ENCODE measurements around the gene CCSER2. TPM values are rescaled to one million over a fixed set of nuclear protein-coding genes. Genes with fewer than 3 reads are reported as not detected.
"Not testable (repeated sequence)": the region's sequence is repeated elsewhere in the genome, so short reads cannot be mapped to it uniquely, and the experiment has no call there.

CCSER2 gene
- polyA plus RNA-seq (ENCODE audit: insufficient read length) = 31.4 TPM
- long read RNA-seq, donor 1, full-length matches to known transcripts = 1 of 6 reads
- long read RNA-seq, donor 1, partial matches to known transcripts = 5 of 6 reads
- long read RNA-seq, donor 1, other reads (novel, unspliced or antisense) = 0 of 6 reads
- long read RNA-seq, donor 2 = 0 reads
- long read RNA-seq, donor 3 = 0 reads
- long read RNA-seq, donor 4 = 0 reads
- long read RNA-seq, donor 5, full-length matches to known transcripts = 2 of 7 reads
- long read RNA-seq, donor 5, partial matches to known transcripts = 5 of 7 reads
- long read RNA-seq, donor 5, other reads (novel, unspliced or antisense) = 0 of 7 reads
- long read RNA-seq, donor 6 = 0 reads
- long read RNA-seq, donor 7, full-length matches to known transcripts = 2 of 2 reads
- long read RNA-seq, donor 7, partial matches to known transcripts = 0 of 2 reads
- long read RNA-seq, donor 7, other reads (novel, unspliced or antisense) = 0 of 2 reads
- long read RNA-seq, donor 8 = 0 reads

- DNase-seq = peak; percentile 91
These were observed at the start of gene CCSER2 for GRCh38 chr10:84328418-84329195. CCSER2 (plus strand) TSS chr10:84328589; CDS start chr10:84371053, 42,464 bp downstream.

- DNase-seq = not testable (repeated sequence)
These were observed 48.4 kb upstream of the CCSER2 start for GRCh38 chr10:84279876-84280475.

GRCh38 chr10:84286695-84287094 is 41.7 kb upstream of the CCSER2 start:
- no peak for DNase-seq

GRCh38 chr10:84288151-84288550 is 40.2 kb upstream of the CCSER2 start:
- DNase-seq = no peak

GRCh38 chr10:84289521-84290200 is 38.7 kb upstream of the CCSER2 start:
- DNase-seq = no peak

GRCh38 chr10:84290235-84290634 is 38.2 kb upstream of the CCSER2 start:
- no peak for DNase-seq

GRCh38 chr10:84291384-84291783 is 37.0 kb upstream of the CCSER2 start:
- peak; percentile 77 for DNase-seq

GRCh38 chr10:84292502-84292901 is 35.9 kb upstream of the CCSER2 start:
- DNase-seq = no peak

- no peak for DNase-seq
These were observed 35.2 kb upstream of the CCSER2 start for GRCh38 chr10:84293171-84293570.

- no peak for DNase-seq
These were observed 34.8 kb upstream of the CCSER2 start for GRCh38 chr10:84293574-84294016.

- DNase-seq = no peak
These were observed 33.5 kb upstream of the CCSER2 start for GRCh38 chr10:84294766-84295447.

GRCh38 chr10:84296091-84296981 is 32.1 kb upstream of the CCSER2 start:
- no peak for DNase-seq

- no peak for DNase-seq
These were observed 30.3 kb upstream of the CCSER2 start for GRCh38 chr10:84298057-84298456.

- no peak for DNase-seq
These were observed 26.2 kb upstream of the CCSER2 start for GRCh38 chr10:84302223-84302622.

GRCh38 chr10:84306751-84307384 is 21.5 kb upstream of the CCSER2 start:
- DNase-seq = no peak

GRCh38 chr10:84308021-84308420 is 20.4 kb upstream of the CCSER2 start:
- no peak for DNase-seq

- no peak for DNase-seq
These were observed 19.7 kb upstream of the CCSER2 start for GRCh38 chr10:84308481-84309304.

GRCh38 chr10:84310470-84310869 is 17.9 kb upstream of the CCSER2 start:
- DNase-seq = no peak

- DNase-seq = no peak
These were observed 16.8 kb upstream of the CCSER2 start for GRCh38 chr10:84311576-84311975.
